Brain microvascular endothelial cell (primary cell): ENCODE results near the gene GRID2.

ENCODE experiments used
- DNase-seq: peaks from one replicate; pipeline ENCODE4 v3.0.0-alpha.2; 2020
- H3K27ac ChIP-seq: fragments of 250-450 bp; sonication (Bioruptor Pico); 2 replicates; pipeline ENCODE4 v1.5.1; 2020; ENCODE audit warnings: mild to moderate bottlenecking, moderate library complexity
- H3K27me3 ChIP-seq: fragments of 250-450 bp; sonication (Bioruptor Pico); replicated peaks from 2 replicates; pipeline ENCODE4 v1.5.1; 2020; ENCODE audit warnings: mild to moderate bottlenecking
- H3K36me3 ChIP-seq: fragments of 250-450 bp; sonication (Bioruptor Pico); replicated peaks from 2 replicates; pipeline ENCODE4 v1.5.1; 2020; ENCODE audit warnings: mild to moderate bottlenecking
- H3K4me3 ChIP-seq: 2 replicates; pipeline ENCODE4 v1.5.1; 2011; ENCODE audit warnings: low read depth, mild to moderate bottlenecking, control low read depth, low read length, moderate library complexity
- CTCF ChIP-seq: IDR thresholded peaks from 2 replicates; pipeline ENCODE4 v1.5.1; 2011; ENCODE audit warnings: low read depth, mild to moderate bottlenecking, moderate library complexity, low read length, control low read depth, inconsistent platforms; ENCODE audit errors: missing control alignments
- in situ Hi-C: cut with HindIII; loops from 2 replicates; pipeline ENCODE4 v1.10.0; 2017; ENCODE audit warnings: low sequenced_read_pairs, low pct_ligation_motif_present

Gene GRID2

DNA sequence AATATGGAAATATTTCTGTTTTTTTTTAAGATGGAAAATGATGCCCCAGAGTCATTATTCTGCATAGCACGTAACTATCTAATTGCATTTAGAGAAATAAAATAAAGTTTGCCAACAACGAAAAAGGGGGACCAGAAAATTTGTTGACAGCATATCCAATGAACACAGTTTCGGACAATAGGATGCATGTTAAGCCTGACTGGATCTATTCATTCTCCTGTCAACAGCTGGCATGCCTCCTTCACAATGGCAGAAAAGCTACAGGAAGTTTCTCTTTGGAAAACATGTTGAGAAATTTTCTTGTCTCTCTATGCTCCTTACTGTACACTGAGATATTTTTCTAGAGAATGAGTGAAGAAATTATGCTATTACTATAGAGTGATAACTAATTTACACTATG lies 262.5 kb downstream of the GRID2 start:
- Histone ChIP-seq H3K27ac (no peak overlapping the region), H3K27me3 (no peaks in the 10 kb centered on the region), H3K4me3 (no peak overlapping the region), H3K36me3 (no peaks in the 10 kb centered on the region)
- in situ Hi-C loops = no loop called here
- no peak for TF ChIP-seq CTCF
- no peak for DNase-seq

DNA sequence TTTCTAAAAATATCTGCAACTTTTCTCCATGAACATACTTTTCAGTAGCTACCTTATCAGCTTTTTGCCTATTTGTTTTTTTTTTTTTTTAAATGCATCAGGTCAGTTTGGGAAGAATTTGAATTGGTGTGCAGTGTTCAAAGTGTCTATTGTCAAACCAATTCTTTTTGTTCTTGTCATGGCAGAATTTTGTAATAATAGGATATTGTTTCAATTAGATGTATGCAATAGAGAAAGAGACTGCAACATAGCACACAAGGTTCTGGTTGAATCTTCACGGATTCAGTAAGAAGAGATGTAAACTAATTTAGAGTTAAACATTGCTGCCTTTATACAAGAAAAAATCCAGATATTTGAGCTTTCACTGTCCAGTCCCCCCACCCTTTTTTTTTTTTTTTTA lies 277.1 kb downstream of the GRID2 start:
- no peak overlapping the region for H3K27ac ChIP-seq
- H3K36me3 ChIP-seq = no peaks in the 10 kb centered on the region
- no peak for TF ChIP-seq CTCF
- no peaks in the 10 kb centered on the region for H3K27me3 ChIP-seq
- in situ Hi-C loops = no loop called here
- no peak overlapping the region for H3K4me3 ChIP-seq
- DNase-seq = no peak

- Histone ChIP-seq H3K27me3 (no peaks in the 10 kb centered on the region), H3K4me3 (no peak overlapping the region), H3K27ac (no peak overlapping the region), H3K36me3 (no peaks in the 10 kb centered on the region)
- DNase-seq = no peak
- in situ Hi-C loops = no loop called here
- no peak for TF ChIP-seq CTCF
Observed at GRCh38 chr4:92599044-92599443, 295.3 kb downstream of the GRID2 start.

GRCh38 chr4:92600638-92601037 lies 296.9 kb downstream of the GRID2 start:
- in situ Hi-C loops = no loop called here
- no peak for TF ChIP-seq CTCF
- H3K4me3 ChIP-seq = no peak overlapping the region
- H3K27me3 ChIP-seq = no peaks in the 10 kb centered on the region
- DNase-seq = no peak
- no peak overlapping the region for H3K27ac ChIP-seq
- no peaks in the 10 kb centered on the region for H3K36me3 ChIP-seq

GRCh38 chr4:92606227-92606626 lies 302.5 kb downstream of the GRID2 start:
- no peaks in the 10 kb centered on the region for H3K27me3 ChIP-seq
- no peak overlapping the region for H3K4me3 ChIP-seq
- in situ Hi-C loops = no loop called here
- H3K27ac ChIP-seq = no peak overlapping the region
- no peak for TF ChIP-seq CTCF
- no peaks in the 10 kb centered on the region for H3K36me3 ChIP-seq
- DNase-seq = no peak

- no peak for TF ChIP-seq CTCF
- in situ Hi-C loops = no loop called here
- H3K27me3 ChIP-seq = no peaks in the 10 kb centered on the region
Observed at GRCh38 chr4:92615049-92615448, 311.3 kb downstream of the GRID2 start.

More at GRCh38 chr4:92615049-92615448, 311.3 kb downstream of the GRID2 start:
- no peak for DNase-seq
- H3K4me3 ChIP-seq = no peak overlapping the region
- H3K27ac ChIP-seq = no peak overlapping the region
- no peaks in the 10 kb centered on the region for H3K36me3 ChIP-seq
